Cardiac muscle cell (in vitro differentiated cells and primary cell): Measurements from ENCODE around the gene NSMCE3. TPM values are rescaled to one million over a fixed set of nuclear protein-coding genes. Genes with fewer than 3 reads are reported as not detected.

Source experiments
- DNase-seq, 2 donors: peaks; one replicate each; pipeline versions ENCODE4 v3.0.0 to v3.0.0-alpha.2; 2010 to 2017; ENCODE audit warnings: low read depth in 1 of 2, low spot score in 1 of 2
- H3K27ac ChIP-seq: fragments of 200-600 bp; sonication (generic); 2 replicates; pipeline ENCODE4 v1.5.1; 2016
- H3K27me3 ChIP-seq: fragments of 200-600 bp; sonication (generic); 2 replicates; pipeline ENCODE4 v1.6.0; 2016; ENCODE audit warnings: control low read depth
- H3K36me3 ChIP-seq: fragments of 200-600 bp; sonication (generic); 2 replicates; pipeline ENCODE4 v1.5.1; 2016; ENCODE audit warnings: control low read depth
- H3K4me1 ChIP-seq: fragments of 200-600 bp; sonication (generic); 2 replicates; pipeline ENCODE4 v1.8.1; 2017; ENCODE audit warnings: low read depth, mild to moderate bottlenecking, mixed run types
- H3K4me3 ChIP-seq: fragments of 200-600 bp; sonication (generic); 2 replicates; pipeline ENCODE4 v1.5.1; 2016; ENCODE audit warnings: mild to moderate bottlenecking
- H3K9me3 ChIP-seq: fragments of 200-600 bp; sonication (generic); 2 replicates; pipeline ENCODE4 v1.5.1; 2017; ENCODE audit warnings: low read depth, mild to moderate bottlenecking, control low read depth
- polyA plus RNA-seq: library from polyadenylated mRNA; unstranded; fragments of >200 nt; fragmentation: Nextera tagmentation; extraction: Ambion mirVana; gene quantifications from 2 replicates; pipeline ENCODE4 v1.2.1, GENCODE V29; 2016
- total RNA-seq: library from RNA; depleted of rRNA; stranded (reverse); fragments of >200 nt; gene quantifications from 2 replicates; pipeline ENCODE4 v1.2.3, GENCODE V29; 2016
- TF ChIP-seq, protein P1 (sequence below): IDR thresholded peaks from 2 replicates; pipeline ENCODE4 v1.5.1; 2012; ENCODE audit warnings: low read depth, mild to moderate bottlenecking, low read length

The NSMCE3 gene
- total RNA-seq: 22.2 and 26.2 TPM in 2 replicates
- polyA plus RNA-seq: 18.9 and 21.1 TPM in 2 replicates

- Histone ChIP-seq H3K27ac (peak within 1 kb of the TSS; percentile 91), H3K36me3 (no peaks in the 10 kb centered on the region), H3K4me1 (peaks cover 30% of the 10 kb centered on the region), H3K4me3 (peak within 1 kb of the TSS; percentile 83), H3K9me3 (no peaks in the 10 kb centered on the region), H3K27me3 (no peaks in the 10 kb centered on the region)
- TF ChIP-seq, protein P1, sequence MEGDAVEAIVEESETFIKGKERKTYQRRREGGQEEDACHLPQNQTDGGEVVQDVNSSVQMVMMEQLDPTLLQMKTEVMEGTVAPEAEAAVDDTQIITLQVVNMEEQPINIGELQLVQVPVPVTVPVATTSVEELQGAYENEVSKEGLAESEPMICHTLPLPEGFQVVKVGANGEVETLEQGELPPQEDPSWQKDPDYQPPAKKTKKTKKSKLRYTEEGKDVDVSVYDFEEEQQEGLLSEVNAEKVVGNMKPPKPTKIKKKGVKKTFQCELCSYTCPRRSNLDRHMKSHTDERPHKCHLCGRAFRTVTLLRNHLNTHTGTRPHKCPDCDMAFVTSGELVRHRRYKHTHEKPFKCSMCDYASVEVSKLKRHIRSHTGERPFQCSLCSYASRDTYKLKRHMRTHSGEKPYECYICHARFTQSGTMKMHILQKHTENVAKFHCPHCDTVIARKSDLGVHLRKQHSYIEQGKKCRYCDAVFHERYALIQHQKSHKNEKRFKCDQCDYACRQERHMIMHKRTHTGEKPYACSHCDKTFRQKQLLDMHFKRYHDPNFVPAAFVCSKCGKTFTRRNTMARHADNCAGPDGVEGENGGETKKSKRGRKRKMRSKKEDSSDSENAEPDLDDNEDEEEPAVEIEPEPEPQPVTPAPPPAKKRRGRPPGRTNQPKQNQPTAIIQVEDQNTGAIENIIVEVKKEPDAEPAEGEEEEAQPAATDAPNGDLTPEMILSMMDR: no peak
- DNase-seq: peak; percentile 92 to 93
Observed at GRCh38 chr15:29269485-29270168, at the start of gene NSMCE3. Gene NSMCE3, minus strand, starts transcription at chr15:29269822. Its CDS starts 117 bp downstream, at chr15:29269705.

GRCh38 chr15:29316422-29316821 lies 46.8 kb upstream of the NSMCE3 start:
- no peak overlapping the region for H3K27ac ChIP-seq
- TF ChIP-seq, protein P1: no peak
- DNase-seq: peak in 1 of 2 donors; percentile 13
- H3K36me3 ChIP-seq: no peaks in the 10 kb centered on the region
- no peaks in the 10 kb centered on the region for H3K9me3 ChIP-seq
- no peaks in the 10 kb centered on the region for H3K27me3 ChIP-seq
- H3K4me1 ChIP-seq: no peaks in the 10 kb centered on the region
- H3K4me3 ChIP-seq: no peak overlapping the region

- peak in 1 of 2 donors; percentile 76 for DNase-seq
- H3K4me3 ChIP-seq: no peak overlapping the region
- no peaks in the 10 kb centered on the region for H3K4me1 ChIP-seq
- H3K36me3 ChIP-seq: no peaks in the 10 kb centered on the region
- TF ChIP-seq, protein P1: no peak
- no peaks in the 10 kb centered on the region for H3K27me3 ChIP-seq
- no peak overlapping the region for H3K27ac ChIP-seq
- H3K9me3 ChIP-seq: no peaks in the 10 kb centered on the region
Observed at GRCh38 chr15:29312387-29312786, 42.8 kb upstream of the NSMCE3 start.

DNA sequence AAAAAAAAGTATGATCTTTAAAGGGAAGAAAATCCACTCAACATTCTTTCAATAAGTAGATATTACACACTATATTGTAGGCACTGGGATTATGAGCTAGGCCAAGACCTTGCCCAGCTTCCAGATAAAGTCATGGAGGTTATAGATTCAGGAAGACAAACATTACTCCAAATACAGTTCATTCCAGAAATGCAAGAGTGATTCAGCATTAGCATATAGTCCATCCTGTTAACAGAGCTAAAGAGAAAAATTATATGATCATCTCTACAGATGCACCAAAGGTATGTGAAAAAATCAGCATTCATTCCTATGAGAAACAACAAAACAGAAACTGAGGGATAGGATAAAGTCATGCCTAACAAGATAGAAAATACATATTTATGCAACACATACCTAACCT lies 42.1 kb upstream of the NSMCE3 start:
- TF ChIP-seq, protein P1: no peak
- H3K4me1 ChIP-seq: no peaks in the 10 kb centered on the region
- no peak overlapping the region for H3K4me3 ChIP-seq
- no peaks in the 10 kb centered on the region for H3K27me3 ChIP-seq
- H3K9me3 ChIP-seq: no peaks in the 10 kb centered on the region
- no peak overlapping the region for H3K27ac ChIP-seq
- DNase-seq: no peak
- H3K36me3 ChIP-seq: no peaks in the 10 kb centered on the region

DNA sequence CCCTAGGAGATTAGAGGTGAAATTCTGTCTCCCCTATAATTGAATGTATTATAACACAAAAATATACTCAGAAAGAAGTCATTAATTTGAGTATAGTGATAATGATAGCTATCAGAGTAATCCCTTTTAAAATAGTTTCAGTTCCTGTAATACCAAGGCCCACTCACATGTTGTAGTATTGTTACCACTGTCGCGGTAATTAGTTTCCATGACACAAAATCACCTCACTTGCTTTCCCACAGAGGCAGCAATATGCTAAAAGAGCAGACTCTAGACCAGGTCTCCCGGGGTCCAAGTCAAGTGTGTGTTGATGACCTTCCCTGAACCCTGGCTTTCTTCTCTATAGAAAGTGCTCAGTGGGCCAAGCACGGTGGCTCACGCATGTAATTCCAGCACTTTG lies 39.5 kb upstream of the NSMCE3 start:
- no peak for DNase-seq
- TF ChIP-seq, protein P1: no peak
- no peaks in the 10 kb centered on the region for H3K4me1 ChIP-seq
- no peaks in the 10 kb centered on the region for H3K36me3 ChIP-seq
- H3K27ac ChIP-seq: no peak overlapping the region
- no peaks in the 10 kb centered on the region for H3K9me3 ChIP-seq
- H3K4me3 ChIP-seq: no peak overlapping the region
- H3K27me3 ChIP-seq: no peaks in the 10 kb centered on the region
